ENCODE data around the gene CACHD1. TPM values are rescaled to one million over a fixed set of nuclear protein-coding genes. Genes with fewer than 3 reads are reported as not detected.
"Not testable (repeated sequence)": the region's sequence is repeated elsewhere in the genome, so short reads cannot be mapped to it uniquely, and the experiment has no call there.

Gene CACHD1
- total RNA-seq, 2 experiments from 2014 or later, result 0.06 to 0.07 TPM

DNA sequence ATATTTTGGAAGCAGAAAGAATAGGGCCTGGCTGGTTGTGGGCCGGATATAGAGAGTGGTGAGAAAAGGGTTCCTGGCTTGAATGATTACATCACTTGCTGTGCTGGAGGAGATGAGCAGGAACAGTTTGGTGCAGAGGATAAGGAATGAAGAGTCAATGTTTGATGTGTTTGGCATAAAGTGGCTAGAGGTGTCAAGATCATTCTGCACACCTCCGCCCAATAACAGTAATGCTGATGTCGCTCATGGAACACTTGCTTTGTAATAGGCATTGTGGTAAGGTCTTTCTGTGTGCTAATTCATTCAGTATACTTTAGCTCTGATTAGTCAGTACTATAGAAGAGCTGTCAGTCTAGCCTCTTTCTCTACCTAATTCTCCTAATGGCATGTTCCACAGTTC is 226.9 kb downstream of the CACHD1 start:
- Mint-ChIP-seq H3K4me1 (peaks cover 6% of the 10 kb centered on the region), H3K4me3 (no peak overlapping the region), H3K9me3 (ENCODE audit: low read depth) (no peaks in the 10 kb centered on the region), H3K36me3 (no peaks in the 10 kb centered on the region), H3K27me3 (peaks cover 10% of the 10 kb centered on the region), H3K27ac (no peak overlapping the region)
- no peak for ATAC-seq
- CTCF ChIA-PET, result no interaction called here
- no peak for DNase-seq

DNA sequence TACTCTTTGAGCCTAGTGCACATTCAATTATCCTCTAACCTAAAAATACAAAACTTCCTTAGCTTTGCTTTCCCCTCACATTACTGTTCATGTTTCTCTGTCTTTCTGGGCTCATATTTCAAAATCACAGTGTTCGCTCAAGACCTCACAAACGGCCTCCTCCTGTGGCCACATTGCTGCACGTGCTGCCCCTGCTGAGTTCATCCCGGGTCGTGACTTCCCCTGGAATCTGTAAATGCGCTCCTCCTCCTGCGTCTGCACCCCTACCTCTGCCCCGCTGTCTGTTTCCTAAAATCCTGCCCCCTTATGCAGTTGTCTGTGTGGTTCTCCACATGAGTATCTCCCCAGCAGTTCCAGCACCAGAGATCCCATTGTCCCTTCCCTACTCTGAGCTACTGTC is 229.4 kb downstream of the CACHD1 start:
- Mint-ChIP-seq H3K36me3 (no peaks in the 10 kb centered on the region), H3K27ac (no peak overlapping the region), H3K4me1 (peaks cover 3% of the 10 kb centered on the region), H3K9me3 (ENCODE audit: low read depth) (no peaks in the 10 kb centered on the region), H3K27me3 (peaks cover 12% of the 10 kb centered on the region), H3K4me3 (no peak overlapping the region)
- no peak for DNase-seq
- CTCF ChIA-PET, result no interaction called here
- no peak for ATAC-seq

DNA sequence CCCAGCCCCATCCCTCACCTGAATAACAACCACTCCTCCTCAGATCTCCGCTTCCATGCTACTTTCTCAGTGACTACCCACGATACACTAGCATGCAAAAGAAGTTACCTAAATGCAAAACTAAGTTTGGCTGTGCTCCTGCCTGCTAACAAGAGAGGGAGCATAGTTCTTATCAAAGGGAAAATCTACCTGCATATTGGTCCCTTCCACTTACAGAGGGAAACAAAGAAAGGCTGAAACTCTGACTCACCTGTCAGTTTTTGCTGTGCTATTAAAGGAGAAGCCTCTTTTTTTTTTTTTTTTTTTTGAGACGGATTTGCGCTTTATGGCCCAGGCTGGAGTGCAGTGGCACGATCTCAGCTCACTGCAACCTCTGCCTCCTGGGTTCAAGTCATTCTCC is 231.1 kb downstream of the CACHD1 start:
- Mint-ChIP-seq H3K36me3 (no peaks in the 10 kb centered on the region), H3K27ac (no peak overlapping the region), H3K27me3 (peaks cover 10% of the 10 kb centered on the region), H3K9me3 (ENCODE audit: low read depth) (no peaks in the 10 kb centered on the region), H3K4me1 (peaks cover 3% of the 10 kb centered on the region), H3K4me3 (no peak overlapping the region)
- DNase-seq (no peak), ATAC-seq (no peak)
- CTCF ChIA-PET, result no interaction called here

DNA sequence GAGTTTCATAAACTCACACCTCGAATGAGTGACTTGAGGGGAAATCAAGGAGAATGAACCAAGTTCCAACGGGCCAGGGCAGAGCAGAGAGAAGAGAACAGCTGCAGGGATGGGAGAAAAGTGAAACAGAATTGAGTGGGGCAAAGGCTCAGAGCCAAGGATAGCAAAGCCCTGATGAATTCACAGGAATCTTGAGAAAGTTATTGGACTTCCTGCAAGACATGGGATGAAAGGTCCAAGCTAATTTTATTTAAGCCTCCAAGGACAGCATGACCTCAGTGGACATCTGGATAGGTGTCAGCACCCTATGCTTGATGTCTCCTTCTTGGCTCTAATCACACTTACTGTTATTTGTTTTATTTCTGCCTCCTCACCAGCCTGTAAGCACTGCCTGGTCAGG is 232.0 kb downstream of the CACHD1 start:
- Mint-ChIP-seq H3K27me3 (peaks cover 10% of the 10 kb centered on the region), H3K36me3 (no peaks in the 10 kb centered on the region), H3K9me3 (ENCODE audit: low read depth) (no peaks in the 10 kb centered on the region), H3K4me1 (no peaks in the 10 kb centered on the region), H3K4me3 (no peak overlapping the region), H3K27ac (no peak overlapping the region)
- DNase-seq (no peak), ATAC-seq (no peak)
- CTCF ChIA-PET, result no interaction called here

DNA sequence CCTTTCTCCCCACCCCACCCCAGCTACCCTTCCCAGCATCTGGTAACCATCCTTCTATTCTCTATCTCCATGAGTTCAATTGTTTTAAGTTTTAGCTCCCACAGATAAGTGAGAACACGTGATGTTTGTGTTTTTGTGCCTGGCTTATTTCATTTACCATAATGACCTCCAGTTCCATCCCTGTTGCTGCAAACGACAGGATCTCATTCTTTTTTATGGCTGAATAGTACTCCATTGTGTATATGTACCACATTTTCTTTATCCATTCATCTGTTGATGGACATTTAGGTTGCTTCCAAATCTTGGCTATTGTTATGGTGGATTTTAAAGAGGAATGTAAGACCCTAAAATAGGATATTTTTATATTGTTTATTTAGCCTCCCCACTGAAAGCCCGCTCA is 232.7 kb downstream of the CACHD1 start:
- CTCF ChIA-PET; H3K36me3 Mint-ChIP-seq; H3K9me3 Mint-ChIP-seq (ENCODE audit: low read depth); DNase-seq; ATAC-seq; H3K27ac Mint-ChIP-seq; H3K4me3 Mint-ChIP-seq; H3K4me1 Mint-ChIP-seq: not testable (repeated sequence)
- H3K27me3 Mint-ChIP-seq, result peaks cover 10% of the 10 kb centered on the region

DNA sequence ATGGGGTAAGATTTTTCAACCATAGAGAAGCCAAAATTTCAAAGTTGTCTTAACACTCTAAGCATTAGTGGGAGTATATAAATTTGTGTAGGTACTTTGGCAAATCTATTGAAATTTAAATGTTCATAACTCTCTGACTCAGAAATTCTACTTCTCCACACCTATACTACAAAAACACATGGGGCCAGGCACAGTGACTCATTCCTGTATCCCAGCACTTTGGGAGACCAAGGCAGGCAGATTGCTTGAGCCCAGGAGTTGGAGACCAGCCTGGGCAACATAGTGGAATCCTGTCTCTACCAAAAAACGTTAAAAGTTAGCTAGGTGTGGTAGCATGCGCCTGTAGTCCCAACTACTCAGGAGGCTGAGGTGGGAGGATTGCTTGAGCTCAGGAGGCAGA is 233.7 kb downstream of the CACHD1 start:
- DNase-seq (no peak), ATAC-seq (no peak)
- CTCF ChIA-PET, result no interaction called here
- Mint-ChIP-seq H3K9me3 (ENCODE audit: low read depth) (no peaks in the 10 kb centered on the region), H3K27me3 (peaks cover 10% of the 10 kb centered on the region), H3K4me3 (no peak overlapping the region), H3K36me3 (no peaks in the 10 kb centered on the region), H3K4me1 (no peaks in the 10 kb centered on the region), H3K27ac (no peak overlapping the region)

DNA sequence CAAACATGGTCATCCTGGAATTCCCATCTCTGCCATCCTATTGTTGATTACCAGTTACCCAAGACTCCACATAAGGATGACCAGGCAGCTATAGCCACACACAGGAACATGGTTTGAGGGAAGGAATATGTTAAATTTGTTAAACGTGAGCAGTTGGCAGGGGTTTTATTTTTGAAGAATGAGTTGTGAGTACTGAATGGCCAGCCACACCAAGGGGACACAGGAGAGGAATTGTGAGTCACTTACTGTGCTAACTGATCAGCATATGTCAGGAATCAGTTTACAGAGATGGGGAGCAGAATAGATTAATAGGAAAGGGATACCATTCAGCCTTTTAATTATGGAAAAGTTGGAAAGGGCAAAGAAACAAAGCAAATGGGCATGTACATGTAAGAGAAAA is 235.7 kb downstream of the CACHD1 start:
- ATAC-seq (no peak), DNase-seq (no peak)
- H3K4me1 Mint-ChIP-seq, result no peaks in the 10 kb centered on the region
- H3K27ac Mint-ChIP-seq, result no peak overlapping the region
- H3K36me3 Mint-ChIP-seq, result no peaks in the 10 kb centered on the region
- H3K4me3 Mint-ChIP-seq, result no peak overlapping the region
- H3K27me3 Mint-ChIP-seq, result peaks cover 12% of the 10 kb centered on the region
- CTCF ChIA-PET, result no interaction called here
- H3K9me3 Mint-ChIP-seq (ENCODE audit: low read depth), result no peaks in the 10 kb centered on the region

DNA sequence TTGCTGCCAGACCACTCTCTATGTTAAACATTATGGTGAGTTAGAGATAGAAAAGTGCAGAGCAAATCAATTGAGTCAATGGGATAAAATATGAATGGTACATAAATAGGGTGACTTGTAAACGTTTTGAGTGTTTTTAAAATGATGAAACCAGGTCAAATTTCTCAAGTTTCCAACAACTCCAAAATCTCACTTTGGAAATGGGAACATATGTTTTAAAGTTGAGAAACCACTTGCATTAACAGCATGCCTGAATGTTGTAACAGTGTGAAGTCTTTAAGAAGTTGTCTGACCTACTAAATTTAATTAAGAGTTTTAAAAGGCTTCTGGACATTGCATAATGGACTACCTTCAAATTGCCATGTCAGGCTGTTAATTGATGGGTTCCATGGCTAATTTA is 241.3 kb downstream of the CACHD1 start:
- CTCF ChIA-PET, result no interaction called here
- ATAC-seq (no peak), DNase-seq (no peak)
- Mint-ChIP-seq H3K4me1 (no peaks in the 10 kb centered on the region), H3K4me3 (no peak overlapping the region), H3K36me3 (no peaks in the 10 kb centered on the region), H3K27me3 (peaks cover 10% of the 10 kb centered on the region), H3K9me3 (ENCODE audit: low read depth) (no peaks in the 10 kb centered on the region), H3K27ac (no peak overlapping the region)

DNA sequence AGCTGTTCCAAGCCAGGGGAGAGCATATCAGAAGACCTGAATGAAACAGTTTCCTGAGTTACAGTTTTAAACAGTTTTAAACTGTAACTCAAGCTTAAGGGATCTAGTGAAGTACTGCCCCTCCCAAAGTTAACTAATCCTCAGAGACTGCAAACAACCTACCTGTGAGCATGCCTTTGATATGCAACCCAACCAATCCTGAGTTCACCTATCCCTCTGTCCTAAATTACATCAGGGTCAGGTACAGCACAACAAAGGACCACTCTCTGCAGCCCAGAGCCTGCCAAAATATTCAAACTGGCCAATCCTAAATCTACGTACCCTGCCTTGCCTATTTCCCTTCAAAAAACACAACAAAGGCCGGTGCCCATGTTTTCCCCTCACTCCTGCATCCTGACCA is 242.1 kb downstream of the CACHD1 start:
- CTCF ChIA-PET, result no interaction called here
- no peak for ATAC-seq
- DNase-seq, result no peak
- Mint-ChIP-seq H3K9me3 (ENCODE audit: low read depth) (no peaks in the 10 kb centered on the region), H3K27ac (no peak overlapping the region), H3K4me3 (no peak overlapping the region), H3K4me1 (no peaks in the 10 kb centered on the region), H3K27me3 (peaks cover 10% of the 10 kb centered on the region), H3K36me3 (no peaks in the 10 kb centered on the region)

DNA sequence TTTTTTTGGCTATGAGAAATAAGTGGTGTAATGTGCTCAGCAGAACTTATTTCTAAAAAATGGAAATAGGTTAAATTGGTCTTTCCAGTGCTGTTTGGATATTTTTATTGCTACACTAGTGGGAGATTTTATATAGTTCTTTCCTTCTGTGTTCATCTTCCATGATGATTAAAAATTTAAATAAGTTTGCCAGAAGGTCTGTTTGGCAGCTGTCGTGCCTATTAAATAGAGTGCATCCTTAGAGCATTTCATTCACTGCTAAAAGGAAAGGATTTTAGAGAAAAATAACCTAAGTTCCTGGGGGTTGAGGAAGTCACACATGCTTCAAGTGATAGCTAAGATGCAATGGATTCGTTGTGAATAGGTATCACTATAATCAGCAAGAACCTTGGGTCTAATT is 245.3 kb downstream of the CACHD1 start:
- DNase-seq (no peak), ATAC-seq (no peak)
- Mint-ChIP-seq H3K27me3 (peaks cover 10% of the 10 kb centered on the region), H3K36me3 (peaks cover 2% of the 10 kb centered on the region), H3K27ac (no peak overlapping the region), H3K4me3 (no peak overlapping the region), H3K9me3 (ENCODE audit: low read depth) (peaks cover 2% of the 10 kb centered on the region), H3K4me1 (no peaks in the 10 kb centered on the region)
- CTCF ChIA-PET, result no interaction called here

DNA sequence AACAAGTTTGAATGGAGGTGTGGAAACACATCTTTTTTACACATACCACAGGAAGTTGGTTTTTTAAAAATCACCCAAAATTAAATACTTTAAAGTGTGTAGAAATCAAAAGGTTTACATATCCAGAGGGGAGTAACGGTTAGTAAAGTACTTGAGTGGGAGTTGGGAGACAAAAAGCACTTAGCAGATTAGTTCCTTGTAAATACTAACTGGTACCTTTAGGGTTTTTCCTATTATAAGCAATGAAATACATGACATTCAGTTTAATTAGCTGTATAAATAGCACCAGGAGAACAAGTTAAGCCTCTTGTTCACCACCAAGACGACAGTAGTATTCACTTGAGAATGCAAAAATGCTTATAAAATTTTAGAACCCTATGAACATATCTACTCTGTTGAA is 251.2 kb downstream of the CACHD1 start:
- Mint-ChIP-seq H3K9me3 (ENCODE audit: low read depth) (peaks cover 2% of the 10 kb centered on the region), H3K4me1 (no peaks in the 10 kb centered on the region), H3K4me3 (no peak overlapping the region), H3K36me3 (peaks cover 2% of the 10 kb centered on the region), H3K27ac (no peak overlapping the region), H3K27me3 (peaks cover 45% of the 10 kb centered on the region)
- DNase-seq (no peak), ATAC-seq (no peak)
- CTCF ChIA-PET, result no interaction called here

DNA sequence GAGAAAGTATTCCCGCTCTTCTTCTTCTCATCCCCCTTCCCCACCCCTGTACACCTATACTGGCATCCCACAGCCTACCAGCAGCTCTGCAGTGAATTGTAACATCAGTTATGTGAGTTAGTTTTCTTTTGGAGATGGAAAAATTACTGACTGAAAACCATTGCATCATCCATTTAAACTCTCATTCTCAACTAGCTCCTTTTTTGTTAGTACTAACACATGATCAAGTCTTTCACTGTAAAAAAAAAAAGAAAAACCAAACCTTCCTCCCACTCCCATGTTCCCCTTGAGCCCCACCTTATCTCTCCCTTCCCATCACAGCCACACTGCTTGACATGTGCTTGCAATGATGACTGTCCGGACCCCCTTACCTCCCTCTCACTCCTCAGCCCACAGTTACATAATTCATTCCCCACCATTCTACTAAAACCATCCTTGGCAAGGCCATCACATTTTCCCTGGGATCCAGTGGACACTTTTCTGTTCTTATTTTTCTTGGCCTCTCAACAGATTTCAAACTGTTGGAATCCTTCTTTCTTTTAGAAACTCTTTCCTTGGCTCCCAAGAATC is 251.7 kb downstream of the CACHD1 start:
- CTCF ChIA-PET, result no interaction called here
- Mint-ChIP-seq H3K4me3 (no peak overlapping the region), H3K4me1 (no peaks in the 10 kb centered on the region), H3K36me3 (peaks cover 2% of the 10 kb centered on the region), H3K27ac (no peak overlapping the region), H3K27me3 (peaks cover 45% of the 10 kb centered on the region), H3K9me3 (ENCODE audit: low read depth) (peaks cover 2% of the 10 kb centered on the region)
- DNase-seq, result no peak
- no peak for ATAC-seq

DNA sequence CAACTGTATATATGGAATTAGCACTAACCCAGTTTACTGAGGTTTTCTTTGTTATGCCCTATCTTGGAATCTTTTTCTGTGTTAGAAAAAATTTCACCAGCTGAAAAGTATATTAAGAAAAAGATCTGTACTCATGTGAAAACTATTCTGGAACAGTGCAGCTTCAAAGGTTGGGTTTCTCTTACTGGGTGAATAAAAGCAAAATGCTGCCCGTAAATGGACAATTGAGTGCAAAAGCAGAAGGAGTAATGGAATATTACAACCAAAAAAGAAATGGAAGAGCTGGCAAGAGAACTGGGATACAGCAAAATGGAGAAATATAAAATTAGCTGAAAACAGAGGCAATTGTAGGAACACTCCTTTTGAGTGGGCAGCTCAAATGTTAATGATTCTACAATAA is 257.9 kb downstream of the CACHD1 start:
- no peaks in the 10 kb centered on the region for H3K4me1 Mint-ChIP-seq
- H3K4me3 Mint-ChIP-seq, result no peak overlapping the region
- DNase-seq (no peak), ATAC-seq (no peak)
- H3K9me3 Mint-ChIP-seq (ENCODE audit: low read depth), result no peaks in the 10 kb centered on the region
- CTCF ChIA-PET, result interaction anchor here (1.2 to 1.5 kb wide), 2 partner anchors 11 to 38 kb away, joined by 3 to 4 read pairs; no protein-coding TSS in a partner anchor
- H3K27me3 Mint-ChIP-seq, result peaks cover 23% of the 10 kb centered on the region
- H3K36me3 Mint-ChIP-seq, result no peaks in the 10 kb centered on the region
- H3K27ac Mint-ChIP-seq, result no peak overlapping the region

DNA sequence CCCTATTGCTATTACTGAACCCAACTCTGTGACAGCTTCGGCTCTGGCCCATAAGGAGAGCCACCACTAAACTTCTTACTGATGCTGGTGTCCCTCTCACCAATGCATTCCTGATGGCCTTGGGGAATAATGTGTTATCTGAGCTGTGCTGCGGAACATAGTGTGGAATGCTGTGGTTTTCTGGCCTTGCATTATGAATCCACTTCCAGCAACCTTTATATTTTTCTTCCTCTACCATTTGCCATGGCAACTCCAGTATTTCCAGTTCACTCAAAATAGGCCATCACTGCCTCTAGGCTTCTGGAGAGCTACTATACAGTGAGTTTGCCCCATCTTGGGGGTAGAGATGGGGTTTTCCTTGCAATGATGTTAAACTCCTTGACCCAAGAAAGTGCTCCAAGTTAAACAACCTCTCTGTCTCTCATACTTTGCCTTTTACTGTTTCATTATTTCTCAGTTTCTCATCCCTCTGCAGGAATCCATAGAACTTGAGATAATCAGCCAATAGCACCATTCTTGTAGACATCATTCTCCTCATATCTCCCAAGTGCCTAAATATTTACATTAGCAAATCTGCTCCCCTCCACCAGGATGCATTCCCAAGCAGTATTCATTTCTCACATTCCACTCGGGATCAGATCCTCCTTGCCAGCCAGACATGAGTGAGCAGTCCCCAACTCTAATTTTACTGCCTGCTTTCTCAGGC is 263.8 kb downstream of the CACHD1 start:
- CTCF ChIA-PET, result interaction anchor here (1.2 to 1.4 kb wide), 3 partner anchors 11 to 954 kb away, joined by 3 to 4 read pairs (median 4); partner anchors contain the start of gene RAVER2
- no peak for ATAC-seq
- no peaks in the 10 kb centered on the region for H3K36me3 Mint-ChIP-seq

More for the DNA sequence above, 263.8 kb downstream of the CACHD1 start:
- Mint-ChIP-seq H3K4me1 (no peaks in the 10 kb centered on the region), H3K4me3 (no peak overlapping the region), H3K27ac (no peak overlapping the region), H3K27me3 (no peaks in the 10 kb centered on the region), H3K9me3 (ENCODE audit: low read depth) (no peaks in the 10 kb centered on the region)
- no peak for DNase-seq

Data from activated CD8-positive, alpha-beta memory T cell treated with anti-CD3 and anti-CD28 coated beads, Interleukin-2, amount 10 ng/mL, durations not matched to agents 7 days and 5 days (primary cell).